Fibroblast of lung (primary cell): ENCODE data around the gene CTDP1. TPM values are rescaled to one million over a fixed set of nuclear protein-coding genes. Genes with fewer than 3 reads are reported as not detected.

Source experiments
- DNase-seq, 2 donors: peaks; one replicate each; pipeline versions ENCODE4 v3.0.0 to v3.0.0-alpha.2; 2010; ENCODE audit warnings: low read depth in 2 of 2
- H2AFZ ChIP-seq: 2 replicates; pipeline ENCODE4 v1.5.1; 2012; ENCODE audit warnings: low read length, control low read depth, inconsistent platforms
- H3K27ac ChIP-seq: 2 replicates; pipeline ENCODE4 v1.5.1; 2011; ENCODE audit warnings: low read length, control low read depth; ENCODE audit not compliant: insufficient read depth
- H3K27me3 ChIP-seq: 2 replicates; pipeline ENCODE4 v1.5.1; 2011; ENCODE audit warnings: mild to moderate bottlenecking, low read length; ENCODE audit not compliant: control insufficient read depth, insufficient read depth
- H3K36me3 ChIP-seq: 2 replicates; pipeline ENCODE4 v1.5.1; 2011; ENCODE audit warnings: low read length; ENCODE audit not compliant: control insufficient read depth, insufficient read depth
- H3K4me1 ChIP-seq: 2 replicates; pipeline ENCODE4 v1.5.1; 2011; ENCODE audit warnings: low read length; ENCODE audit not compliant: control insufficient read depth, insufficient read depth; ENCODE audit errors: extremely low read depth
- H3K4me2 ChIP-seq: 2 replicates; pipeline ENCODE4 v1.5.1; 2011; ENCODE audit warnings: low read length, control low read depth; ENCODE audit not compliant: insufficient read depth; ENCODE audit errors: extremely low read depth
- H3K4me3 ChIP-seq, 4 experiments: fragments of 200-600 bp in 1 of 4; sonication (generic) in 1 of 4; replicated peaks in 1 of 4; 2 replicates each; pipeline ENCODE4 v1.5.1; 2011 to 2016; ENCODE audit warnings: low read length in 4 of 4, low read depth in 3 of 4, mild to moderate bottlenecking in 3 of 4, control low read depth in 2 of 4, inconsistent platforms in 1 of 4, mixed read lengths in 1 of 4; ENCODE audit not compliant: insufficient read depth in 1 of 4; ENCODE audit errors: control extremely low read depth in 1 of 4
- H3K79me2 ChIP-seq: 2 replicates; pipeline ENCODE4 v1.5.1; 2012; ENCODE audit warnings: mild to moderate bottlenecking, low read length, inconsistent platforms; ENCODE audit not compliant: control insufficient read depth, insufficient read depth
- H3K9ac ChIP-seq: 2 replicates; pipeline ENCODE4 v1.5.1; 2011; ENCODE audit warnings: mild to moderate bottlenecking, low read length, control low read depth; ENCODE audit not compliant: insufficient read depth
- H3K9me3 ChIP-seq: 2 replicates; pipeline ENCODE4 v1.5.1; 2012; ENCODE audit warnings: low read depth, low read length; ENCODE audit not compliant: control insufficient read depth, insufficient read depth
- H4K20me1 ChIP-seq: 2 replicates; pipeline ENCODE4 v1.5.1; 2011; ENCODE audit warnings: low read length; ENCODE audit not compliant: control insufficient read depth, insufficient read depth; ENCODE audit errors: extremely low read depth
- EZH2 ChIP-seq: IDR thresholded peaks from 2 replicates; pipeline ENCODE4 v1.5.1; 2012; ENCODE audit warnings: low read length, control low read depth, mild to moderate bottlenecking; ENCODE audit errors: missing control alignments
- polyA plus RNA-seq, 2 donors: library from polyadenylated mRNA; depleted of rRNA in 1 of 2; stranded (reverse) in 1 of 2; unstranded in 1 of 2; fragments of >200 nt; gene quantifications; 2 replicates each; pipeline ENCODE4 v1.2.1, GENCODE V29; 2011 to 2012; ENCODE audit warnings: missing spikeins in 1 of 2
- total RNA-seq: library from RNA; depleted of rRNA; stranded (reverse); fragments of >200 nt; gene quantifications from 2 replicates; pipeline ENCODE4 v1.2.1, GENCODE V29; 2014
- TF ChIP-seq, protein P1 (sequence below), 2 donors: IDR thresholded peaks in 1 of 2; conservative IDR thresholded peaks in 1 of 2; 1 replicate in 1 of 2; 2 replicates in 1 of 2; pipeline ENCODE4 v1.5.1; 2011 to 2012; ENCODE audit warnings: low read length in 2 of 2, control low read depth in 1 of 2, inconsistent platforms in 1 of 2, low read depth in 1 of 2, mild to moderate bottlenecking in 1 of 2

CTDP1 gene
- total and polyA plus RNA-seq, 2 donors (not counting 1 experiment from before 2014, with no cell fraction given), result 6.4 to 24.8 TPM

DNA sequence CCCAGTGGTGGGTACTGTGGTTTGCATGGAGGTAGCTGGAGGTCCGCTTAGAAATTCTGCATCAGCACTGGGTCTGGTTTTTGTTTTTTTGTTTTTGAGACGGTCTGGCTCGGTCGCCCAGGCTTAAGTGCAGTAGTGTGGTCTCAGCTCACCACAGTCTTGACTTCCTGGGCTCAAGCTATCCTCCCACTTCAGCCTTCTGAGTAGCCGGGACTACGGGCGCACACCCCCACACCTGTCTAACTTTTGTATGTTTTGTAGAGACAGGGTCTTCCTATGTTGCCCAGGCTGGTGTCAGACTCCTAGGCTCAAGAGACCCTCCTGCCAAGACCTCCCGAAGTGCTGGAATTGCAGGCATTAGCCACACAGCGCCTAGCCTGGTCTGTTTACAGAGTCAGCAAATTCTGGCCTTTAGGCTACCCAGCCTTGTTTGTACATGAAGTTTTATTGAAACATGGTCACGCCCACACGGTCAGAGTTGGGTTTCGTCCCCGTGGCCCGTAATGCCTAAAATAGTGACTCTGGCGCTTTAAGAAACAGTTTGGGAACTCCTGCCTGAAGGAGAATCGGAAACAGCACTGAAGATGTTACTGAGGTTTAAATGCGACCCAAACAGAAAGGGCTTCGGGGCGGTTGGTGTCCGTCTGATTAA lies 32.7 kb downstream of the CTDP1 start:
- no peak for DNase-seq
- Histone ChIP-seq H3K4me2 (no peak overlapping the region), H3K4me3 (no peak overlapping the region), H3K36me3 (peaks cover 15% of the 10 kb centered on the region), H3K27ac (no peak overlapping the region), H4K20me1 (no peaks in the 10 kb centered on the region), H3K9me3 (no peaks in the 10 kb centered on the region), H3K4me1 (no peaks in the 10 kb centered on the region), H2AFZ (no peak overlapping the region), H3K27me3 (no peaks in the 10 kb centered on the region), H3K79me2 (no peaks in the 10 kb centered on the region), H3K9ac (no peak overlapping the region)
- TF ChIP-seq EZH2, result no peak
- TF ChIP-seq, protein P1, sequence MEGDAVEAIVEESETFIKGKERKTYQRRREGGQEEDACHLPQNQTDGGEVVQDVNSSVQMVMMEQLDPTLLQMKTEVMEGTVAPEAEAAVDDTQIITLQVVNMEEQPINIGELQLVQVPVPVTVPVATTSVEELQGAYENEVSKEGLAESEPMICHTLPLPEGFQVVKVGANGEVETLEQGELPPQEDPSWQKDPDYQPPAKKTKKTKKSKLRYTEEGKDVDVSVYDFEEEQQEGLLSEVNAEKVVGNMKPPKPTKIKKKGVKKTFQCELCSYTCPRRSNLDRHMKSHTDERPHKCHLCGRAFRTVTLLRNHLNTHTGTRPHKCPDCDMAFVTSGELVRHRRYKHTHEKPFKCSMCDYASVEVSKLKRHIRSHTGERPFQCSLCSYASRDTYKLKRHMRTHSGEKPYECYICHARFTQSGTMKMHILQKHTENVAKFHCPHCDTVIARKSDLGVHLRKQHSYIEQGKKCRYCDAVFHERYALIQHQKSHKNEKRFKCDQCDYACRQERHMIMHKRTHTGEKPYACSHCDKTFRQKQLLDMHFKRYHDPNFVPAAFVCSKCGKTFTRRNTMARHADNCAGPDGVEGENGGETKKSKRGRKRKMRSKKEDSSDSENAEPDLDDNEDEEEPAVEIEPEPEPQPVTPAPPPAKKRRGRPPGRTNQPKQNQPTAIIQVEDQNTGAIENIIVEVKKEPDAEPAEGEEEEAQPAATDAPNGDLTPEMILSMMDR (conservative IDR thresholded peaks at IDR 0.05 in 1 of 2, IDR thresholded peaks at IDR 0.05 in 1 of 2; ENCODE audit: low read depth in 1 of 2, low read length in 2 of 2), result no peak

DNA sequence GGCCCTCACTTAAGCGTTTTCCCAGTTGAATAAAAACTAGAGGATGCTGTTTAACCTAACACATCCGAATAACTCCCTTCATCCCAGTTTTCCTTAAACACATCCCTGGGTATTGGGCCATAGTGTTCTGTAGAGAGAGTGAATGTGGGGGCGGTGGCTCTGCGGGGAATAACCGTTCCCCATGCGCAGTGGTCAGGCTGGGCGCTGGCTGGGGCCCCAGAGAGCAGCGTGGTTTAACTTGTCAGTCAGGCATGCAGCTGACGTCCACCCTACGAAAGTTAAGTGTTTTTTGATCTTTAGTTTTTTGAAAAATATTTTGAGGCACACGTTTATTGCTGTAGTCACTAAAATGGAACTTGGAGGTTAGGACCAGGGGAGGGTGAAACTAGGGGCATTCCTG lies 33.7 kb downstream of the CTDP1 start:
- Histone ChIP-seq H3K27ac (no peak overlapping the region), H3K79me2 (no peaks in the 10 kb centered on the region), H3K9me3 (no peaks in the 10 kb centered on the region), H2AFZ (no peak overlapping the region), H4K20me1 (no peaks in the 10 kb centered on the region), H3K4me2 (no peak overlapping the region), H3K9ac (no peak overlapping the region), H3K36me3 (peaks cover 14% of the 10 kb centered on the region), H3K4me3 (no peak overlapping the region), H3K27me3 (no peaks in the 10 kb centered on the region), H3K4me1 (no peaks in the 10 kb centered on the region)
- no peak for DNase-seq
- TF ChIP-seq, protein P1 (conservative IDR thresholded peaks at IDR 0.05 in 1 of 2, IDR thresholded peaks at IDR 0.05 in 1 of 2; ENCODE audit: low read depth in 1 of 2, low read length in 2 of 2), result no peak
- no peak for TF ChIP-seq EZH2

DNA sequence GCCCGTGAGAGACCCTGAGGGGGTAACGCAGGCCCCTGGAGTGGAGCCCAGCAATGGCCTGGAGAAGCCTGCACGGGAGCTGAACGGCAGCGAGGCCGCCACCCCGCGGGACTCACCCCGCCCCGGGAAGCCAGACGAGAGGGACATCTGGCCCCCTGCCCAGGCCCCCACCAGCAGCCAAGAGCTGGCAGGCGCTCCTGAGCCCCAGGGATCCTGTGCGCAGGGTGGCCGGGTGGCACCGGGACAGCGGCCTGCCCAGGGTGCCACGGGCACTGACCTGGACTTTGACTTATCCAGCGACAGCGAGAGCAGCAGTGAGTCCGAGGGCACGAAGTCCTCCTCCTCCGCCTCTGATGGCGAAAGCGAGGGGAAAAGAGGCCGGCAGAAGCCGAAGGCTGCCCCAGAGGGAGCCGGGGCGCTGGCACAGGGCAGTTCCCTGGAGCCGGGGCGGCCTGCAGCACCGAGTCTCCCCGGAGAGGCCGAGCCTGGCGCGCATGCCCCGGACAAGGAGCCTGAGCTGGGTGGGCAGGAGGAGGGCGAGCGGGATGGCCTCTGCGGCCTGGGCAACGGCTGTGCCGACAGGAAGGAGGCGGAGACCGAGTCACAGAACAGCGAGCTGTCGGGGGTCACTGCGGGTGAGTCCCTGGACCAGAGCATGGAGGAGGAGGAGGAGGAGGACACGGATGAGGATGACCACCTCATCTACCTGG lies 35.1 kb downstream of the CTDP1 start:
- no peaks in the 10 kb centered on the region for H3K9me3 ChIP-seq
- no peaks in the 10 kb centered on the region for H4K20me1 ChIP-seq
- H3K27ac ChIP-seq, result no peak overlapping the region
- H3K79me2 ChIP-seq, result no peaks in the 10 kb centered on the region
- H3K36me3 ChIP-seq, result peaks cover 20% of the 10 kb centered on the region
- no peak overlapping the region for H3K4me2 ChIP-seq
- H3K27me3 ChIP-seq, result no peaks in the 10 kb centered on the region
- TF ChIP-seq, protein P1 (conservative IDR thresholded peaks at IDR 0.05 in 1 of 2, IDR thresholded peaks at IDR 0.05 in 1 of 2; ENCODE audit: low read depth in 1 of 2, low read length in 2 of 2), result no peak
- TF ChIP-seq EZH2, result no peak
- no peaks in the 10 kb centered on the region for H3K4me1 ChIP-seq
- no peak for DNase-seq
- H2AFZ ChIP-seq, result no peak overlapping the region
- H3K9ac ChIP-seq, result no peak overlapping the region
- no peak overlapping the region for H3K4me3 ChIP-seq
